DMS 273 treated with DMSO at 0.1 percent for 48 hours (cell line): ENCODE measurements around the gene TXNL4A.

Experiments
- DNase-seq: peaks from one replicate; lab custom pipeline; 2025; lab: John Stamatoyannopoulos, UW

TXNL4A gene

DNA sequence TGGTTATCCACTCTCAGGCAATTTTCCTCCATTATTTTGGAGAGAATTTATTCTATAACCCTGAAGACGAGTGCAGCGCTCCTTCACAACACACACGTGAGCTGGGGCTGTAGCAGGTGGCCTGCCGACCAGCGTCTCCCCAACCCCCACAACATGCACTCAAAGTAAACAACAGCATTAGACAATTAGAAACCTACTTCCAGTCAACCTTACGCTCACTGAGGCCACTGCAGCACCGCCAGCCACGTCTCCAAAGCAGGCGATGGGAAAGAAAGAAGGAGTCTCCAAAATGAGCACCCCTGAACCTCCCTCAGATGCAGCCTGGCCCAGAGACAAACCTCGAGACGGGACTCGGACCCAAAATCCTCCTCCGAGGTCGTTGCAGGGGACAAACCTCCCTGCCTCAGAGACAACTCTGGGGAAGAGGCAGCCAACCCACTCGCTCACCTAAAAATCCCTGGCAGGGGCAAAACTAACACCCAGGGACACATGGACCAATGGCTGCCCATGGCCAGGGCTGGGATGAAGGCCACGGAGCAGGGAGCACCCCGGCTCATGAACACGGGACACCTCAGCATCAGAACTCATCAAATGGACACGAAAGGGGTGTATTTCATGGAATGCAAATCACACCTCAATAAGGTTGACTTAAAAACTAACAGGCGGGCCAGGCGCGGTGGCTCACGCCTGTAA is 39.5 kb downstream of the TXNL4A start:
- DNase-seq, result no peak

DNA sequence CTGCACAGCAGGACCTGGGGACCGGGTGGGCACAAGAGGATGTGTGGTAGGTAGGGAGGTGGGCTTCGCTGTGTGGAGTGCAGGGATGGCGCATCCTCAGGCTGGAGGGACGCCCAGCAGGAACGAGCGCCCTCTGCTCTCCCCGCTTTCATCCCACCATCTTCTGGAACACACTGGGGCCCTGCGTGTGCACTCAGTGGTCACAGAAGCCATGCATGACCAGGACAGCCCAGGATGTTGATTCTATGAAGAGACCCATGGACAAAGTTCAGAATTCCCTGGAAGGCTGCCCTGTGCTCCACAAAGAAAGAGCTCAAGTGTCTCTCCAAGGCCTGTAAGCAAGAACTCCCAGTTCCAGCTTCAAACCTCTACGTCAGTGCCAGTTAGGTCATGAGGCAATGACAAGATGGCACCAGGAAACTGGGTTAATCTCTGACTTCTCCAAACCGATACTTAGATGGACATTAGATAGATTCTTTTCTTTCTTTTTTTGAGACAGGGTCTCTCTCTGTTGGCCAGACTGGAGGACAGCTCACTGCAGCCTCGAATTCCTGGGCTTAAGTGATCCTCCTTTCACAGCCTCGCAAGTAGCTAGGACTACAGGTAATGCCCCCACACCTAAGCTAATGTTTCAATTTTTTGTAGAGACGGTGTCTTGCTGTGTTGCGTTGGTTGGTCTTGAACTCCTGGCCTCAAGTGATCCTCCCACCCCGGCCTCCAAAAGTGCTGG is 40.3 kb downstream of the TXNL4A start:
- DNase-seq, result no peak

DNA sequence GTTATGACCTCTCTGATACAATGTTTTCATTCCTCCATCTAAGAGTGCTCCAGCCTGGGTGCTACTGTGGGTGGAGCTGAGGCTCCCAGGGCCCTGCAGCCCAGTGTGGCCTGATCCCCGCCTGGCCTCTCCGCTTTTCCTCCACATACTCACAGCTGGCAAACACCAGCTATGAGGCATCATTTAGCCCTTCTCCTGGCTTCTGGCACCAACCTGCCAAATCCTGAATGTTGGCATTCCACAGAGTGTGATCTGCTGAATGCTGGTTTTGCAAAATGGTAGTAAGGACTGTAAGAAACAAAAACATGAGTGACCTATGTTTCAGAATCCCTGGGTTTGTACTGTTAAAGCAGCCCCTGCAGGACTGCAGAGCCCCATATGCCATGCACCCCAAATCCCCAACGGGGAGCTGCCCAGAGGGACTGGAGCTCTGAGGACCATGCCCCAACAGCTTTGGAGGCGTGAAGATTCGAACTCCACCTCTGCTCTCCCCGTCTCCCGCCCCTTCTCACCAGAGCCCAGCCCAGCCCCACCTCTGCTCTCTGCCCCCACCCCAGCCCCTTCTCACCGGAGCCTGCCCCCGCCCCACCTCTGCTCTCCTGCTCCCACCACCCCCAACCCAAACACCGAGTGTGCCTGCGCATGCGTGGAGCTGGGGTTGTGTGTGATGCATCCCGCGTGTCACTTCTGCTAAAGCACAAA is 41.2 kb downstream of the TXNL4A start:
- no peak for DNase-seq

DNA sequence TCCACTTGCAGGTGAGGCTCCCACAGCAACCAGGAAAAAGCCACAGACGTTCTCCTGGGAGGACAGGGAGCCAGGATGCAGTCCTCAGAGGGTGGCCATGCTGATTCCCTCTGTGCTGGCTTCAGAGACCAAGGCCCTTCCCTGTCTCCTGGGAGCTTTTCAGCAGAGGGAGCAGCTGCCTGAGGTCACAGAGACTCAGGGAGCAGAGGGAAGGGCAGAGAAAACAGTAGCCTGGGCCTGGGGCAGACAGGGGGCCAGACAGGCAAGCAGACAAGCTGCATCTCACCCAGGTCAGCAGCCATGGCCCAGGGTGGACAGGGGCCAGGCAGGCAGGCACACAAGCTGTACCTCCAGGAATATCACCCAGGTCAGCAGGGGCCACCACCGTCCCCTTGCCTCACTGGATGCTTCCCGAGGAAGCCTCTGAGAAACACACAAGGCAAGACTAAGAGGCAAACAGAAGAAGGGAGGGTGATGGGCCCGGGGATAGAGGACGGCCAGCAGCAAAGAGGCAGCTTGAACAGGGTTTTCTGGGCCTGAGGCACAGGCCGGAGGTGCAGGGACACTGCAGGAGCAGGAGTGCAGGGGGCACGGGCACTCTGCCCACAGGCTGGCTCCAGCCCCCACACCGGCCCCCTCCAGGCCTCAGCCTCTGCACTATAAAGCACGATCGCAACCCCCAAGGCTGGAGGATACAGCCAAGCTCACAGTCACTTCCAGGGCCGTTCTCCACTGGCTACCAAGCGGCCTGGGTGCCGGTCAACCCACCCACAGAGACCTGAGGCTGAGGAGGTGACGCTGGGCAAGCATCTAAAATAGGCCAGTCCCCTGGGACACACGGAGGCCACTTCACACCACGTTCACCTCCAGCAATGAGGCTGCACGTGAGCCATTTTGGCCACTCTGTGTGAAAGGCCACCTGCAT is 43.0 kb downstream of the TXNL4A start:
- DNase-seq, result no peak

DNA sequence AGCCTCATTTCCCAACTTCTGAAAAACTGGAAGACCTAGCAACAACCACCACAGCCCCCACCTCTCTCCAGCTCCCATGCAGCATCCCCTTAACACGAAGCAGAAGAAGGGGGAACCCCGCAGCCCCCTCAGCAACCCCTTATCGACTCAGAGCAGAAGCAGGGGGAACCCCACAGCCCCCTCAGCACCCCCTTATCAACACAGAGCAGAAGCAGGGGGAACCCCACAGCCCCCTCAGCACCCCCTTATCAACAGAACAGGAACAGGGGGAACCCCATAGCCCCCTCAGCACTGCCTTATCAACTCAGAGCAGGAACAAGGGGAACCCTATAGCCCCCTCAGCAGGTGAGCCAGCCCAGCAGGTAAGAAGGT is 43.6 kb downstream of the TXNL4A start:
- DNase-seq, result no peak

DNA sequence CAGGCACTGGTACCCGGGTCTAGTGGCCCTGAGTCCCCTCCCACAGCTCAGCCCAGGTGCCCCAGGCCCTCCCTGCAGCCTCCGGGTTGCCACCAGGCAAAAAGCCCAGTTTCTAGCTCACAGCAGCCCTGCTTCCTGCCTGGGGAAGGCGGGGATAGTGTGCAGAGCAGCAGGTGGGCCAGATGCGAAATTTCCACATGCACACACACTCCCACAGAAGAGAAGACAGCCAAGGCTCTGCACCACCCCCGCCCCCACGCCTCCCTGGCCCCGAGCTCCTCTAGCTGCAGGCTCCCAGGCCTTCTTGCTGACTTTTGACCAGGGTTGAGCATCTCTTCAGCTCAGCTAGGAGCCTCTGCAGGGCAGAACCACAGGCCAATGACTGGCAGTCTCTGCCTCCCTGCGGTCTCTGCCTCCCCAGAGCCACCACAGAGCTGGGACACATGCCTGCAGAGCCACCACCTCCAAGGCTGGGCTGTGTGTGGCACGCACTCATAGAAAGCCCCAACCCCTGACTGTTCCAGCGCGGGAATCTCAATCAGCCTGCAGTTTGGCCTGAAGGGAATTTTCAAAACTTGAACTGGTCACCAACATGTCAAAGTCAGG is 44.1 kb downstream of the TXNL4A start:
- peak; percentile 44 for DNase-seq

DNA sequence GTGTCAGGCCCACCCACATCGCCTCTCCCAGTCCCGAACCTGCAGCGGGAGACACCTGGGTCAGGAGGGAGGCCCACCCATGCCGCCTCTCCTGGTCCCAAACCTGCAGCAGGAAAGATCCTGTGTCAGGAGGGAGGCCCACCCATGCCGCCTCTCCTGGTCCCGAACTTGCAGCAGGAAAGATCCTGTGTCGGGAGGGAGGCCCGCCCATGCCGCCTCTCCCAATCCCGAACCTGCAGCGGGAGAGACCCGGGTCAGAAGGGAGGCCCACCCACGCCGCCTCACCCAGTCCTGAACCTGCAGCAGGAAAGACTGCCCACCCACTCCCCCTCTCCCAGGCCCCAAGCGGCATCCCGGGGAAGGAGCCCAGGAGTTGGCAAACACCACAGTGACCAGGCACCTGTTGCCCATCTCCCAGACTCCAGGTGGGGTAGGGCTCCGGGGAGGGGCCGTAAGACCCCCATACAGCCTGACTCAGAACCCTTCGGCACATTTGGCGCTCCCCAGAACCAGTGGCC is 44.7 kb downstream of the TXNL4A start:
- DNase-seq, result no peak

DNA sequence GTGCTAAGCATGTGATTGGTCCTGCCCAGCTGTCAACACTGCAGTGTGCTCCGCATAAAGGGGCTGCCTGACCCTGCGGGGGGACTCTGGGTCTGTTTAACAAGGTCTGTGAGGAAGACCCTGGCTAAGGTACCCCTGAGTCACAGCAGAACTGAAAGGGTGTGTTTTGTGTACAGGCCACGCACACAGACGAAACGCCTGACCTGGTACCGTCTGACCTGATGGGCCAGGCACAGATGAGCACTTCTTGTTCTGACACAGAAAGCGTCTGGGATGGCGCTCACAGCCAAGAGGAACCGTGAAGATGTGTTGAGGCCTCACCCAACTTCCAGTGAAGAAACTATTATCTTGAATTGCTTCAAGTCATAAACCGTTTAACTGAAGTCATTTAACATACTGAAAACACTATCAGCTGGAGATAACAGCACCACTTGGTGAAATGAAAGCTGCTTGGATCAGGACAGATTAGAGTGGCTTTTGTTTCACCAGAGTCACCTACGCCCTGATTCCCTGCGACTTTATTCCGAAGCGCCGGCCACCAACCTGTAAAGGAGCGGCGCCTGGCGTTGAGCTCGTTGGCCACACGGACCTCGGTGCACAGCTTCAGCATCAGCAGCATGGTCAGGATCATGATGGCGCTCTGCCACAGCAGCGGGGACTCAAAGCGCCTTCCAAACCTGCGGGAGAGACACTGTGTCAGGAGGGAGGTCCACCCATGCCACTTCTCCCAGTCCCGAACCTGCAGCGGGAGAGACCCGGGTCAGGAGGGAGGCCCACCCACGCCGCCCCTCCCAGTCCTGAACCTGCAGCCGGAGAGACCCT is 45.4 kb downstream of the TXNL4A start:
- DNase-seq, result no peak

DNA sequence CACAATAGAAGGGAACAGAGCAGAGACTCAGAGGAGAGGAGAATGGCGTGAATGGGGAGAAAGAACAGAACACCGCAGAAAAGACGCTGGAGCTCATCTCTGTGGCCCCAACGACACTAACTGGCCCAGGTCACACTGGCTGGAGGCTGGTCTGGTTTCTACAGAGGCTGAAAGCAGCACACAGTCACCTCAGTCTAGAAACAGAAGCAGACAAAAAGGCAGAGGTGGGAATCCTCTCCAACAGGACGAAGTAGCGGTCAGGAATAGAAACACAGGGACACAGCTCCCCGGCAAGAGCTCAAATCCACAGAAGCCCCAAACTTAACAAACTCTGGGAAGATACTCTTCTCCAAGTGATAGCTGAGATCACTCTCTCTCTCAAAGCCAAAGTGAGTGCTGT is 46.2 kb downstream of the TXNL4A start:
- DNase-seq, result no peak

DNA sequence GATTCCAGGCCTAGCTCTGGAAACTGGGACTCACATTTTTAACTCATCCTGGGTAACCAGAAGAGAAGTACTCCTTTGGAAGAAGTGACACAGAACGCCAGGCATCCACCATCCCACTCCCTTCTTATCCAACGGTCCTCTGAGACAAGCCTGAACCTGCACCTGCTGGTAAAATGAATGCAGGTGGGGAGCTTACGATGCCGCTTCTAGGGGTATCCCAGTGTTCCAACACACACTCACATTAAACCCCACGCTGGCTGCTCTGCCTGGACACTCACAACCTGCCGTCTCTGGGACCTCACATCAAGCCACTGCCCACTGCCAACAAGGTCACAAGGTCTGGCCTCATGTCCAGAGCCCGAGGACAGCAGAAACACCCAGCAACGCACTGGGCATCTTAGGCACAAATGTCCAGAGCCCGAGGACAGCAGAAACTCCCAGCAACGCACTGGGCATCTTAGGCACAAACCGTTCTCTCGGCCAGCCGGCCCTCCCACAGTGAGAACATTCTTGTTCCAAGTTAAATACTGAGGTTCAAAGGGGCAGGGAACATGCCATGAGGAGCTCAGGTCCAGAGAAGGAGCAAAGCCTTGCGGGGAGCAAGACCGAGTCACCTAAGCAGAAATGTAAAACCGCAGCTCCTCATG is 46.8 kb downstream of the TXNL4A start:
- DNase-seq, result no peak

DNA sequence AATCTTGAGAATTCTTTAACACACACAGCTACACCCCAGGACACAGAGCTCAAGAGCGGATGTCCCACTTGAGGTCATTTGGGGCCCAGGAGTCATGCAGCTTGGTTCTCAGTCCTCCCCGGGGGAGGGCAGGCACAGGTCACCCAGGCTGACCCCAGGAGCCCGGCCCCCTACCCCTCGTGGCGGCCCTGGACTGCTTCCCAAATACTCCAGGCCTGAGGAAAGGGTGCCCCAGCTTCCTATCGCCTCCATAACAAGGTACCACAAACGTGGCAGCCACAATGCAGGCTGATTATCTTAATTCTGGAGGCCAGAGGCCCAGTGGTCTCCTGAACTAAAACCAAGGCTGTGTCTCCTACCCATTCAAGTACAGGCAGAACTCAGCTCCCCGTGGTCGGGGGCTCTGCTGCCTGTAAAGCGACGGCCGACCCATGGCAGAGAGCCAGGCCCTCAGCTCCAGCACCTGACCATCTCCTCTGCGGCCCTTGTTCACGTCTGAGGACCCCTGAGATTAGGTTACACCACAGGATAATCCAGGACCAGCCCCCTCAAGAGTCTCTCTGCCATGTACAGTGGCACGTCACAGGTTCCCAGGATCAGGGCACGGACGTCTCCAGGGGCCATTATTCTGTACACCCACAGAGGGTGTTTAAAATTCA is 47.4 kb downstream of the TXNL4A start:
- no peak for DNase-seq

DNA sequence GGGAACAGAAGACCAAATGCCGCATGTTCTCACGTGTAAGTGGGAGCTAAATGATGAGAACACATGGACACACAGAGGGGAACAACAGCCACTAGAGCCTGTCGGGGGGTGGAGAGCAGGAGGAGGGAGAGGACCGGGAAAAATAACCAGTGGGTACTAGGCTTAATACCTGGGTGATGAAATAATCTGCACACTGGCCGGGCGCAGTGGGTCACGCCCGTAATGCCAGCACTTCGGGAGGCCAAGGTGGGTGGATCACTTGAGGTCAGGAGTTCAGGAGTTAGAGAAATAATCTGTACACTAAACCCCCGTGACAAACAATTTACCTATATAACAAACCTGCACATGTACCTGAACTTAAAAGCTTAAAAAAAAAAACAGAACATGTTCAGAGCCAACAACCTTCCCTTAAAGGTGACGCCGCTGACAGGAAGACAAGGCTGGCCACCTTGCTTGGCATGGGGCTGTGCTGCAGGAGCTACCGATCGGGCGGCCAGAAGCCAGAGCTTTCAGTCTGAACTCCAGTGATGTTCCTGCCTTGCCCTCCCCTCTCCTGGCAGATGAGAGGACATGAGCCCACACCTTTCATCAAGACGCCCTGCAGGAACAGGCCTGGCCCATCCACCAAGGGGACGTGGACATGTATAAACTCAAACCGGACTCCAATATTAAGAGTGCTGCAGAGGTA is 48.1 kb downstream of the TXNL4A start:
- DNase-seq, result no peak

DNA sequence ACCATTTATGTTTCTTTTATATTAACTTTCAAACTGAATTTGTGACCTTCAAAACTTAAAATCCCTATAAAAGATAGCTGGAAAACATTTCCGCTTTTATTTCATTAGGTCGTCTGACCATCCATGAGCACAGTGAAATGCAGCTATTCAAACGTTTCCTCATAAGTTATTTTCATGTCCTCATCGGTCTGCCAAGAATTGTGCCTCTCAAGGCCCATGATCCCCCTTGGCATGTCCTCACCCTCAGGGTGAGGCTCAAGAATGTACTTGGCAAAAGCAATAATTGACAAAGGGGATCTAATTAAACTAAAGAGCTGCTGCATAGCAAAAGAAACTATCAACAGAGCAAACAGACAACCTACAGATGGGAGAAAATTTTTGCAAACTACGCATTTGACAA is 49.3 kb downstream of the TXNL4A start:
- no peak for DNase-seq

DNA sequence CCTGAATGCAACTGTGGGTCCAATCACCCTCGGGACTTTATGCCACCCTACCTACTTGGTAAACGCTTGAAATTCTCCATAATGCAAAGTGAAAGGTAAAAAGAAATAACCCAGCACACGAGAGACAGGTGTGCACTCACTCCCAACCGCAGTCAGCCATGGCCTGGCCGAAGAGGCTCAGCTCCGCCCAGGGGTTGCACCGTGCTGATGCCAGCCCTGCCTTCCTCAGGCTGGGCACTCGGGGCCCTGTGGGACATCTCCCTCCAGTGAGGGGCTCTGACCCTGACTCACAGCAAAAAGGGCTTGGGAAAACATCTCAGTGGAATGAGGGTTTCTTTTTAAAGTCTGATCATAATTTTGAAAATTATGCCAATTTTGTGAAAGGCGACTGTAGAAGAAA is 50.2 kb downstream of the TXNL4A start:
- DNase-seq, result no peak

DNA sequence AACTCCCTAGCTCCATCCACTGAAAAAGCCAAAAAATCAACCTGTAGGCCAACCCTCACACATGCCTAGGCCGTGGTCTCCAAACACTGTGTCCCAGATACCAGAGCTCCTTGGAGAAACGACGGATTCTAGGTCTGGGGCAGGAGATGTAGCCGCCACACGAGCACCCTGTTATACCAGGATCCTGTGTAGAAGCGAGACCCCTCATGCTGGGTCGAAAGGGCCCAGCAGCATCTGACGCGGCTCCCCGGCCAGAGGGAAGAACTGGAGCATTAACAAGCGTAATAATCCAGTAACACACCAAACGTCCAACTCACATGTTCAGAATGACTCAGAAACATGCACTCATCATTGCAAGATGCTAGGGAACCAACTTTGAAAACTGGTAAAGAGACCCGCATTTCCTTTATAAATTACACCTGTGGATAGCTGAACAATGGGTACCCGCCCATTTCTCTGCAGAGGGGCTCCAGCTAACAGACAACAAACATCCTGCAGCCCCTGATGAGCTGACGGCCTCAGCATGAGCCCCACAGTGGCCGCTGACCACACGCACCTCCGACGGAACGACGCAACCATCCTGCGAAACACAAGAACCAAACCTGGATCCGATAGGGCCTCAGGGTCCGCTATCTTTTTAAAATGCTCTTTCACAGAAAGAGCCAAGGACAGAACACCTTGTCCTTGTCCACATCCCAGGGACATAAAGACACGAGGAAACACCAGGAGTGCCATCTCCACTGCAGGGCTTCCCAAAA is 51.1 kb downstream of the TXNL4A start:
- no peak for DNase-seq

DNA sequence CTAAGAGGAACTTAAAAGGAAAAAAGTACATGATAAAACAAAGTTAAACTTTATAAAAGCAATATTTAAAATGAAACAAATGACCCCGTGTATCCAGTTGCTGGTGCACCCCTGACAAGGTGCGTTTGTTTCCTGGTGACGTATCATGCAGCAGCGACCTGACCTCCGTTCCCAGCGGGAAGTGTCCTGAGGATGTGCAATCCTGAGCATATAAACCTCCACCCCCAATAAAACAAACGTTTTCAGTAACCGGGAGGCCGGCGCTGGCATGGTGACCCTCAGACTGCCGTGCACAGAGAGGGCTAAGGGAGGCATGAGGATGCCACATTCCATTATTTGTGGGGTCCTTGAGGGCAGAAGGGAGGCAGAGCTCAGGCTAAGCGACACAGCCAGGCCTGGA is 51.7 kb downstream of the TXNL4A start:
- DNase-seq, result no peak

DNA sequence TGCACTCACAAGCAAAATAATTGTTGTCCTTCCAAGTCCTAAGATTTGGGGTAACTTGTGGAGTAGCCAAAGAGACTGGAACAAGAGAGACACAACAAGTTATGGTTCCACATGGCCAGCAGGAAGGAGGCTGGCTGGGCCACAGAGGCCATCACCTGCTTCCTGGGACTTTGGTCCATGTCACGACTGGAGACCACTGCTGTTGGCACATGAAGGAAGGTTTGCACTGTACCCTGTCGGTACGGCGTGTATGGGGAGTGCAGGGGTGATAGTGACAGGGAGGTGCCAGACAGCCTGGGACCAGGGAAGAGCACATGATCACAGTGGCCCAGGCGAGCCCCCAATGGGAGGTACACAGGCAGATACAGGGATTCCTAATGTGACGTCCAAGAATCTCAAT is 52.4 kb downstream of the TXNL4A start:
- DNase-seq, result no peak

DNA sequence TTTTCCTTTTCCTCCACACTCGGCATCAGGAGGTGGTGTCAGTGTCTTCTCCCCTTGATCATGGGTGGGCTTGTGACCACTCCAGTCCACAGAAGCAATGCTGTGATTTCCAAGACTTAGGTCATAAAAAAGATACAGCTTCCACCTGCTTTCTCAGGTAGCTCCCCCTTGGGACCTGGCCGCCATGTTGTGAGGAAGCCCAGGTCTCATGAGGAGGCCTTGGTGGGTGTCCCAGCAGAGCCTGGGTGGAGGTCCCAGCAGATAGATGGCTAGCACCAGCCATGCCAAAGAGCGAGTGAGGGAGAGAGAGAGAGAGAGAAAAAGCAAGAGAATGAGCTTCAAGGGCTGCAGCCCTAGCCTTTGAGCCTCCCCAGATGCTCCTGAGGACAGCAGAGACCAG is 52.9 kb downstream of the TXNL4A start:
- no peak for DNase-seq
